KMS-11 (cell line): Measurements from ENCODE around the gene PRMT7.

Source experiments
- H2AFZ ChIP-seq: fragments of 200-600 bp; sonication (generic); 2 replicates; pipeline ENCODE4 v1.6.1; 2016; ENCODE audit warnings: antibody characterized with exemption, mixed run types, low read depth
- H3K27ac ChIP-seq: fragments of 200-600 bp; sonication (generic); 2 replicates; pipeline ENCODE4 v1.6.1; 2016; ENCODE audit warnings: mild to moderate bottlenecking, mixed run types
- H3K27me3 ChIP-seq: fragments of 200-600 bp; sonication (generic); 2 replicates; pipeline ENCODE4 v1.6.1; 2017; ENCODE audit warnings: mild to moderate bottlenecking, low read depth, mixed run types, moderate library complexity; ENCODE audit not compliant: insufficient read depth
- H3K36me3 ChIP-seq: fragments of 200-600 bp; sonication (generic); 2 replicates; pipeline ENCODE4 v1.6.1; 2017; ENCODE audit warnings: mild to moderate bottlenecking, mixed run types; ENCODE audit not compliant: insufficient read depth
- H3K4me1 ChIP-seq: fragments of 200-600 bp; sonication (generic); 2 replicates; pipeline ENCODE4 v1.6.1; 2016; ENCODE audit warnings: mild to moderate bottlenecking, low read depth, mixed run types; ENCODE audit not compliant: poor library complexity, severe bottlenecking
- H3K4me2 ChIP-seq: fragments of 200-600 bp; sonication (generic); 2 replicates; pipeline ENCODE4 v1.7.0; 2016; ENCODE audit warnings: mild to moderate bottlenecking, mixed run types
- H3K4me3 ChIP-seq: fragments of 200-600 bp; sonication (generic); IDR thresholded peaks from 2 replicates; pipeline ENCODE4 v1.6.1; 2017; ENCODE audit warnings: low read depth, low read length, mixed read lengths; ENCODE audit not compliant: insufficient read depth
- H3K79me2 ChIP-seq: fragments of 200-600 bp; sonication (generic); 2 replicates; pipeline ENCODE4 v1.6.1; 2016; ENCODE audit warnings: low read depth, mixed run types; ENCODE audit not compliant: insufficient read depth
- H3K9ac ChIP-seq: fragments of 200-600 bp; sonication (generic); 2 replicates; pipeline ENCODE4 v1.6.1; 2016; ENCODE audit warnings: mild to moderate bottlenecking, mixed run types
- H4K20me1 ChIP-seq: fragments of 200-600 bp; sonication (generic); 2 replicates; pipeline ENCODE4 v1.6.1; 2016; ENCODE audit warnings: mild to moderate bottlenecking, mixed run types; ENCODE audit not compliant: insufficient read depth
- CTCF ChIP-seq: fragments of 200-600 bp; sonication (generic); conservative IDR thresholded peaks from 2 replicates; pipeline ENCODE4 v1.6.1; 2017; ENCODE audit warnings: low read depth, mild to moderate bottlenecking, antibody characterized with exemption, low read length, moderate library complexity, mixed read lengths

Gene PRMT7

GRCh38 chr16:68265078-68265920, 45.5 kb upstream of the PRMT7 start:
- H3K4me1 ChIP-seq = peaks cover 72% of the 10 kb centered on the region
- no peaks in the 10 kb centered on the region; the same call in 1 of the 2 replicates for H3K36me3 ChIP-seq
- no peak overlapping the region for H3K4me3 ChIP-seq
- H3K4me2 ChIP-seq = peak overlapping the region; percentile 85
- H3K79me2 ChIP-seq = peaks cover 58% of the 10 kb centered on the region
- H2AFZ ChIP-seq = peak overlapping the region; percentile 79
- H3K9ac ChIP-seq = peak overlapping the region; percentile 86
- H4K20me1 ChIP-seq = peaks cover 24% of the 10 kb centered on the region
- H3K27ac ChIP-seq = peak overlapping the region; percentile 88
- TF ChIP-seq CTCF = no peak
- no peaks in the 10 kb centered on the region for H3K27me3 ChIP-seq

GRCh38 chr16:68267612-68268405, 43.0 kb upstream of the PRMT7 start:
- Histone ChIP-seq H3K79me2 (peaks cover 83% of the 10 kb centered on the region), H2AFZ (no peak overlapping the region), H3K9ac (no peak overlapping the region), H3K36me3 (peaks cover 3% of the 10 kb centered on the region; the same call in 1 of the 2 replicates), H3K4me3 (no peak overlapping the region), H4K20me1 (peaks cover 34% of the 10 kb centered on the region), H3K4me2 (no peak overlapping the region), H3K27me3 (no peaks in the 10 kb centered on the region), H3K27ac (no peak overlapping the region), H3K4me1 (peaks cover 71% of the 10 kb centered on the region)
- TF ChIP-seq CTCF = no peak

- no peak overlapping the region for H3K4me2 ChIP-seq
- no peak overlapping the region for H3K27ac ChIP-seq
- H3K4me1 ChIP-seq = peaks cover 78% of the 10 kb centered on the region
- no peaks in the 10 kb centered on the region for H3K27me3 ChIP-seq
- peaks cover 3% of the 10 kb centered on the region; the same call in 1 of the 2 replicates for H3K36me3 ChIP-seq
- H2AFZ ChIP-seq = no peak overlapping the region
- H3K9ac ChIP-seq = no peak overlapping the region
- no peak overlapping the region for H3K4me3 ChIP-seq
- H3K79me2 ChIP-seq = peaks cover 99% of the 10 kb centered on the region
- no peak for TF ChIP-seq CTCF
- peaks cover 40% of the 10 kb centered on the region for H4K20me1 ChIP-seq
These were observed 41.0 kb upstream of the PRMT7 start for GRCh38 chr16:68269793-68270192.

- peaks cover 84% of the 10 kb centered on the region for H3K4me1 ChIP-seq
- peaks cover 94% of the 10 kb centered on the region for H3K79me2 ChIP-seq
- no peak overlapping the region for H2AFZ ChIP-seq
- no peak overlapping the region for H3K27ac ChIP-seq
- no peak overlapping the region for H3K4me3 ChIP-seq
- H3K36me3 ChIP-seq = peaks cover 3% of the 10 kb centered on the region; the same call in 1 of the 2 replicates
- no peak overlapping the region for H3K9ac ChIP-seq
- H4K20me1 ChIP-seq = peaks cover 40% of the 10 kb centered on the region
- TF ChIP-seq CTCF = no peak
- no peaks in the 10 kb centered on the region for H3K27me3 ChIP-seq
- H3K4me2 ChIP-seq = no peak overlapping the region
These were observed 40.5 kb upstream of the PRMT7 start for GRCh38 chr16:68270353-68270752.
